GM03348 (cell line): Measurements from ENCODE around the gene FAM83D.

Source experiments
- DNase-seq: peaks from one replicate; pipeline ENCODE4 v3.0.0; 2012; ENCODE audit warnings: low spot score

Gene FAM83D, protein sequence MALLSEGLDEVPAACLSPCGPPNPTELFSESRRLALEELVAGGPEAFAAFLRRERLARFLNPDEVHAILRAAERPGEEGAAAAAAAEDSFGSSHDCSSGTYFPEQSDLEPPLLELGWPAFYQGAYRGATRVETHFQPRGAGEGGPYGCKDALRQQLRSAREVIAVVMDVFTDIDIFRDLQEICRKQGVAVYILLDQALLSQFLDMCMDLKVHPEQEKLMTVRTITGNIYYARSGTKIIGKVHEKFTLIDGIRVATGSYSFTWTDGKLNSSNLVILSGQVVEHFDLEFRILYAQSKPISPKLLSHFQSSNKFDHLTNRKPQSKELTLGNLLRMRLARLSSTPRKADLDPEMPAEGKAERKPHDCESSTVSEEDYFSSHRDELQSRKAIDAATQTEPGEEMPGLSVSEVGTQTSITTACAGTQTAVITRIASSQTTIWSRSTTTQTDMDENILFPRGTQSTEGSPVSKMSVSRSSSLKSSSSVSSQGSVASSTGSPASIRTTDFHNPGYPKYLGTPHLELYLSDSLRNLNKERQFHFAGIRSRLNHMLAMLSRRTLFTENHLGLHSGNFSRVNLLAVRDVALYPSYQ

DNA sequence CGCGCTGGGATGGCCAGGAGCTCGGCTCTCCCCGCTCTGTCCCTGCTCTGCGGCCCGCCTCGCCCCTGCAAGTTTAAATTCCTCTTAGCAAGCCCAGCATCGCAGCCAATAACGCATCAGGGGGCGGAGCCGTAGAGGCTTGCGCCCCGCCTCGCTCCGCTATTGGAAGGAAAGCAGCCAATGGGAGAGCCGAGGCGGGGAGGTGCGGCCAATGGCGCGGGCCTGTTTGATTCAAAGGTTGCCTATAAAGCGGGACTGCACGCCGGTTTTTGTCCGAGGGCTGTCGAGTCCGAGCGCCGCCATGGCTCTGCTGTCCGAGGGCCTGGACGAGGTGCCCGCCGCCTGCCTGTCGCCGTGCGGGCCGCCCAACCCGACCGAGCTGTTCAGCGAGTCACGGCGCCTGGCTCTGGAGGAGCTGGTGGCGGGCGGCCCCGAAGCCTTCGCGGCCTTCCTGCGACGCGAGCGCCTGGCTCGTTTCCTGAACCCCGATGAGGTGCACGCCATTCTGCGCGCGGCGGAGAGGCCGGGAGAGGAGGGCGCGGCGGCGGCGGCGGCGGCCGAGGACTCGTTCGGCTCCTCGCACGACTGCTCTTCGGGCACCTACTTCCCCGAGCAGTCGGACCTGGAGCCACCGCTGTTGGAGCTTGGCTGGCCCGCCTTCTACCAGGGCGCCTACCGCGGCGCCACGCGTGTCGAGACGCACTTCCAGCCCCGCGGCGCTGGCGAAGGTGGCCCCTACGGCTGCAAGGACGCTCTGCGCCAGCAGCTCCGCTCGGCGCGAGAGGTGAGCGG, at the start of gene FAM83D:
TSS of gene FAM83D (plus strand) at position 276 of the 792 bp plus-strand sequence. CDS start at position 302, 26 bp downstream.
- peak; percentile 99 for DNase-seq

DNA sequence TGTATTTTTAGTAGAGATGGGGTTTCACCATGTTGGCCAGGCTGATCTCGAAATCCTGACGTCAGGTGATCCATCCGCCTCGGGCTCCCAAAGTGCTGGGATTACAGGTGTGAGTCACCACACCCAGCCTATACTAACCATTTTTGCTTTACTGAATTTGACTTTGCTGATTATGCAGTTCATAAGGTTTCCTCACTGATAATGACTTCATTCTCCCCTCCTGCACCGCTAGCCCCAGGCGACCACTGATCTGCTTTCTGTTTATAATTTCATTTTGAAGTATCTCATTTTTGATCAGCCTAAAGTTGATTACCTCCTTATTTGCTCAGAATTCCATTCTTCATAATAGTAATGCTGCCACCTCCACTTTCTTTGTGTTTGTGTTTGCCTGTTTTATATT, 48.7 kb upstream of the FAM83D start:
- no peak for DNase-seq

DNA sequence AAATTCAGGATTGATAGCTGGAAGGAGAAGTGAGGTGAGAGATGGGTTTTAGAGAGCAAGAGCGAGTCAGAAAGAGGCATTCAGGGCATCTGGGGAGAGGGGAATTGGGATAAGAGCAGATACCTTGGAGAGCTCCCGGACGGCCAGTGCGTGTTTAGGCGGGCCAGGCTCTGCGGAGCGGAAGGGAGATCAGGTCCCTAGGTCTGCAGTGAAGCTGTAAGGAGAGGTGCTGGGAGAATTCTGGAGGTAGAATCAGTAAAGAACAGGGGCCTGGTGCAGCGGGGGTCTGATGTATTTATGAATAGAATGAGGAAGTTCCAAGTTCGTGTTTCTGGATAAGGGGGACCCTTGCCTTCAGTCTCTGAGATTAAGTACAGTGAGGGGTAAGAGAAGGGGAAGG, 47.4 kb upstream of the FAM83D start:
- DNase-seq, result peak; percentile 51

DNA sequence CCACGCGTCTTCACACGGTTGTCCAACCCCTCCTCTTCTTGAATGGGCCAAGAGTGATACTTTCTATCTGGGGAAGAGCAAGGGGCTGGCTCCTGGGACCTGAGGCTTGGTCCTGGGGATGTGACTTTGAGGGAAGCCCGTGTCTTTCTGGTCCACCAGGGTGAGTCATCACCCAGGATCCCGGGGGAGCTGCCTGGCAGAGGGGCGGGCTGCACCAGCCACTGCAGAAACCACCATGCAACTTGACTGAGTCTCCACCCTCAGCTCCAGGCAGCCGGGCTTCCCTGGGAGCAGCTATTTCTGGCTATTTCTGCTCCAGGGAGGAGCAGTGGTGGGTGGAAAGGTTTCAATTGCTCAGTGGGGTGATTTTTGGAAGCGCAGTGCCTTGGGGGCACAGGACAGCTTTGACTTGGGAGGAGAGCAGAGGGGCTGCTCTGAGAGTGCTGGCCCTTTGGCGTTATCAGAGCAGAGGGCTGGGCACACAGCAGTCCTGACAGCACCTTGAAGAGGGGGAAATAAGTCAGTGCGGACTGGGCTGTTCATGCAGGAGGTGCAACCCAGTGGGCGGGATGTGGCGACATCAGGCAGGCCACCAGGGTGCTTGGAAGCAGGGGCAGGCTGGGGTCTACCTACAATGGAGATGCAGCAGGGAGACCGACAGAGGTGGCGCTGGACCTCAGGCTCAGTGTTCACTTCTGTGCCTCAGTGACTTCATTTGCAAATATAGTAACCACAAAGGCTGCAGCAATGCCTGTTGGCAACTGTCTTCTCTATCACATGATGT, 45.1 kb upstream of the FAM83D start:
- DNase-seq, result no peak

DNA sequence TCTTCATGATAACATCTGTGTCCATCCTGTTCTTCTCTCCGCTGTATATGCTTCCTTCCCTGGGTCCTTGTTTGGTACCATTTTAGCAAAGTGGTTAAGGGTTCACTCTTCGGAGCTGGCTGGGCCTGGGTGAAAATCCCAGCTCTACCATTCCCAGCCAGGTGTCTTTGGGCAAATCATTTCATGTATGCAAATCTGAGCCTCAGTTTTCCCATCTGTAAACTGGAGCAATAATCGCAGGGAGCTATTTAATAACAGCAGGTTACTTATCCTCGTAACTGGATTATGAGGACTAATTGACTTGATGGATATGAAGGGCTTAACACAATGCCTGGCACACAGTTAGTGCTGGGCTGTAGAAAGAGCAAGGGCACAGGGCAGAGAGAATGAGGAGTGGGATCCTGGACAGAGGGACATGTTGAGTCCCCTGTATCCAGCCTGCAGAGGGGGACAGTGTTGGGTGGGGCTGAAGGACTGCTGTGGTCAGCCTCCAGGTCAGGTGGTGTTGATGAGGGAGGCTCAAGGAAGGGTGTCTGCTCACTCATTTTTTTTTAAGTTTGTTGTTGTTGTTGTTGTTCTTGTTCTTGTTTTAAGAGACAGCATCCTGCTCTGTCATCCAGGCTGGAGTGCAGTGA, 44.3 kb upstream of the FAM83D start:
- no peak for DNase-seq

DNA sequence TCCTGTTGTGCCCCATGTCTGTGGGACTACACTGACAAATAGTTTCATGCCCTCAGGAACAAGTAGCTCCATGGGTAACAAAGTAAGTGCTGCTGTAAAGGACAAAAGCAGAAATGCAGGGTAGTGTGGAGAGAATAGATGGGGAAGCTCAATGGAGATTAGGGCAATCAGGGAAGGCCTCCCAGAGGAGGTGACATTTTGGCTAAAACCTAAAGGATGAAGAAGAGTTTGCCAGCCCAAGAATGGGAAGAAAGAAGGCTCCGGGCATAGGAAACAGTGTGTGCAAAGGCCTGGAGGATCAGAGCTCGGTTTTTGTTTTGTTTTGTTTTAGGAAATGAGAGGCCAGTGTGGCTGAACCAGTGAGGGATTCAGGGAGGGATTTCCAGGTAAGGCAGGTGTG, 43.6 kb upstream of the FAM83D start:
- DNase-seq, result no peak

DNA sequence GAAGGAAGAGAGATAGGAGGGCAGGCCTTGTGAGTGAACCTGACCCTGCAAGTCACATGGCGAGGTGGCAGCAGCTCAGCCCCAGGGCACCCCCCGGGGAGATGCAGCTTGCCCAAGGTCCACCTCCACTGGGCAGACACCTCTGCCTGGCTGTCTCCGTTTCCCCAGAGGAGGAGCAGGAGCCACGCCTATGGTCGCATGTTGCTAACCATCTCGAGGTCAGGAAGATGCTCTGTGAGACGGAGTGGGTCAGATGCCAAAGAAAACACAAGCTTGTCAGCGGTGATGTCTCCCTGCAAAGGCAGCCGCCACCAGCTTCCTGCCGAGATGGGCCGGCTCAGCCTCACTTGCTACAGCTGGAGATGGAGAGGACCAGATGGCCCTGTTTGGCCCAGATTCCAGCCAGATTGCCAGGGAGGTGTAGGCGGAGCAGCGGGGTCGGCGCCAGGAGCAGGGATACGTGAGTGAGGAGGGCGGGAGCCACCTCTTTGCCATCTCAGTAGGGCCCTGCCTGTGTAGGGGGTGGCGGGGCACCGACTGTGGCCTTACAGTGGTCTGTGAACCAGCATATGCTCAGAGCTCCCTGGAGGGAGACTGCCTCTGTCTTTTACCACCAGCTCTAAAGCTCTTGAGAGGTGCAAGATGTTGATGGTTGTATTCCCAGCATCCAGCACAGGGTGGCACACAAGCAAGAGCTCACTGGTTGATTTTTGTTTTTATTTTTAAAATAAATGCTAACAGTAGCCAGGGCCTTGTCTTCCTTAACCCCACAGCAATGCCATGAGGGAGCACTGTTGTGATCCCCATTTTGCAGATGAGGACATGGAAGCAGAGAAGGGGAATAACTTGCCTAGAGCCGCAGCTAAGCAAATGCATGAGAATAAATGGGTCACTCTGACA, 42.9 kb upstream of the FAM83D start:
- peak; percentile 39 for DNase-seq

DNA sequence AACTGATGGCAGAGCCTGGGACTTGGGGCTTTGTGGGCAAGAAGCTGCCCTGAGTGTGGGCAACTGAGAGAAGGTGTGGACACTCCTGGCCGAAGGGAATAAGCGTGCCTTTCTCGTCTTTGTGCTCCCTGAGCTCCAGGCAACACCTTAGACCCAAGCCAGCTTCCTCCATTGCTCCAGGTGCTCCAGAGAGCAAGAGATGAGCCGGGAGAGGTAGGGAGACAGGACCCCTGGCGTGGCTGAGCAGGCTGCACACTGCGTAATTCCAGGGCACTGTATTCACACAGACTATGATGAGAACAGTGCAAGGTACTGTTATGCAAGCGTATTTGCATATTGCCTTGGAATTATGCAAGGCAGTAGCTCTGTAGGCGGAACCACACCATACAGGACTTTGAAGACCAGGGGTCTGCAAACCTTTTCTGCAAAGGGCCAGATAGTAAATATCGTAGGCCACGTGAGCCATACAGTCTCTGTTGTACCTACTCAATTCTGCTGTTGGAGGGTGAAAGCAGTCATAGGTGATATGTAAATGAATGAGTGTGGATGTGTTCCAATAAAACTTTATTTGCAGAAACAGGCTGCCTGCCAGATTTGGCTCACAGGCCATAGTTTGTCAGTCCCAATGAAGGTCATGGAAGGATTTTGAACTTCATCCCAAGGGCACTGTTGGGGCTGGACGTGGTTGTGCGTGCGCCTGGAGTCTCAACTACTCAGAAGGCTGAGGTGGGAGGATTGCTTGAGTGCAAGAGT, 42.1 kb upstream of the FAM83D start:
- no peak for DNase-seq

DNA sequence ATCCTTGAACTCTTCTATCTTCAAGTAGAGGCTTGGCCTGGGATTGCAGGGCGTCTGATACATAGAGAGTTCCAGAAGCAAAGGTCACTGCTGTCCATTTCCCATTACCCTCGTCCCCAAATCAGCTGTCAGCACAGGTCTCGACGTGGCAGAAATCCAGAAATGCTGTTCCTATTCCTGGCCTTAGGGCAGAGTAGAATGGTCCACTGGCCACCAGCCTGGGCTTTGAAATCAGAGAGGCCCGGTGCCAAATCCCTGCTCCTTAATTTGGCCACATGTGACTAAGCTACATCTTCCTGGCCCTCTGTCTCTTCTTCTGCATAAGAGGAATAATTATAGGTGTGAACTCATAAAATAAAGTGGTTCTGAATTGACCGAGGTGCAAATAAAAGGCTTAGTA, 40.9 kb upstream of the FAM83D start:
- DNase-seq, result no peak

DNA sequence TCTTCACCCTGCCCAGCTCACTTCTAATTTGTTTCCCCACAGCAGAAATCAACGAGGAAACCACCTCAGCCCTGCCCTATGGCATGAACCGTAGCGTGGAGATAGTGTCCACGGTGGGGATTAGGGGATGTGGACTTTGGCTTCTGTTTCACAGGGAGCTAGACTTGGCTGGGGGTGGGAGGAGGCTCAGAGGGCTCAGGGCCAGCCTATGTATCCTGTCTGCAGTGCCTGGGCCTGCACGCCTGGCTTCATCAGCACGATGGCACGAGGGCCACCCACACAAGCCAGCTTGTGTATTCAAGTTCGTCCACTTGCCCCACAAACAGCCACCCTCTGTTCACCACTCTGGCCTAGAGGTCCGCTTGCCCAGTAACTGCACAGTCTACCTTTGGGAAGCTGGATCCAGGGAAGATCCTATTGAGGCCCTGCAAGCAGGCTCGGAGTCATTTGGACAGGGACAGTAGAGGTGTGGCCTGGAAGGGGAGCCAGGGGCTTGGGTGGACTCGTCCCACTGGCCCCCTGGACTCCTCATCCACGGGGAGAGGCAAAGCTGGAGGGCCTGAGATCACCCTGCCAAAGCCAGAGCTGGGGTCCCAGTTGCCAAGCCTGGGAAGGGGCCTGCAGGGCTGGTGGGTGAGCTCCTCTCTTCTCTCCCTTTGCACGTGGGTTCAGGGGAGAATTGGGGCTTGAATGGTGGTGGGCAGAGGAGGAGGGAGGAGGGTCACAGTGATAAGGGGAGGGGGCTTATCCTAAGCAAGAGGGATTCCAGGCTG, 38.0 kb upstream of the FAM83D start:
- DNase-seq, result no peak

DNA sequence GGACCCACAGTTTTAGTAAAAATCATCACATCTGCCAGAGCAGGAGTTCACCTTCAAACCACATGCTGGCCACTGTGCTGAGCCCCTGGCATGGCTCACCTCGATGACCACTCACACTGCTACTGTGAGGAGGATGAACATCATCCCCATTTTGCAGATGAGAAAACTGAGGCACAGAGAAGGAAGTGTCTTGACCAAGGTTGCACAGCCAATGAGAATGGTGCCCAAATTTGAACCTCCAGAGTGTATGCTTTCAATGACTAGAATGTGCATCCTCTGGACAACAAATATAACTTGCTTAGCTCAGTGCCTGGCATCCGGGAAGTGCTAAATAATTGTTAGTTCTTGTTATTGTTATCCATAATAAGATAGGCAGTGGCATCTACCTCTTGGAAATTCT, 37.2 kb upstream of the FAM83D start:
- no peak for DNase-seq

DNA sequence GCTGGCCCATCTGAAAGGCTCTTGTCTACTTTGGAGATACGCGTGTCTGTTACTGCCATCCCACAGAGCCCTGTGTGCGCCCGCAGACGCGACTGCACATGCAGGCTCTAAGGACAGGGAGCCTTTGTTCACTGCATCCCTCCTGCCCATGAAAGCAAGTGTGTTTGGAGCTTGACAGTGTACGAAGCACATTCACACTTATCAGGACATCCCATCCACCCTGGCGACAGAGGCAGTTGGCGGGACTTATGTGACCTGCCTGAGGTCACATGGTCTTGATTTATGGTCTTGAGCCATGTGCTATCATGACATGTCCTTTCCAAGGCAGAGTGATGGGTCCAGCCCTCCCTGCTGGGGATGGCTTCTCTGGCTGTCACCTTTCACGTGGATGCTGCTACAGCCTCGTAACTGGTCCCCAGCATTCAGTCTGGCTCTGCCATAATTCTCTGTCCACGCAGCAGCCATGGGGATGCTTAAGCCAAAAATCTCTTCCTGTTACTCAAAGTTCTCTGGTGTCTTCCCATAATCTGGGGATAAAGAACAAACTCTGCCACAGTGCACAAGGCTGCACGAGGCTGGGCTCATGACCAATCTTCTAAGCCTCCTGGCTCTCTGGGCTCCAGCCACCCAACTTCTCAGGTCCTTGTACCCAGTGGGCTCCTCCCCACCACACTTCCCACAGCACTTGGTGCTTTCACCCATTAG, 36.3 kb upstream of the FAM83D start:
- no peak for DNase-seq

DNA sequence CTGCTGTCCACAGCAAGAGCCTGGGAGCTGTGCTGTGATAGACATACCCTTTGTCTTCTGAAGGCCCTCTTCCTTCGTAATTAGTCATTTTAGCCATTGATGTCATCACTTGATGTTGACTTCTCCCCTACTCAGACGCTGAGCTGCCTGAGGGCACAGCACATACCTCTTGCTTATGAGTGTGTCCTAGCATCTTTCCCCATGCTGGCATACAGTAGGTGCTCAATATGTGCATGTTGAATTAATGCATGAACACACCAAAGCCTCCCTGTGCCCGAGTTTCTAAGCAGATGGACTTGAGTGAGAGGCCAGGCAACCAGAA, 35.8 kb upstream of the FAM83D start:
- no peak for DNase-seq

DNA sequence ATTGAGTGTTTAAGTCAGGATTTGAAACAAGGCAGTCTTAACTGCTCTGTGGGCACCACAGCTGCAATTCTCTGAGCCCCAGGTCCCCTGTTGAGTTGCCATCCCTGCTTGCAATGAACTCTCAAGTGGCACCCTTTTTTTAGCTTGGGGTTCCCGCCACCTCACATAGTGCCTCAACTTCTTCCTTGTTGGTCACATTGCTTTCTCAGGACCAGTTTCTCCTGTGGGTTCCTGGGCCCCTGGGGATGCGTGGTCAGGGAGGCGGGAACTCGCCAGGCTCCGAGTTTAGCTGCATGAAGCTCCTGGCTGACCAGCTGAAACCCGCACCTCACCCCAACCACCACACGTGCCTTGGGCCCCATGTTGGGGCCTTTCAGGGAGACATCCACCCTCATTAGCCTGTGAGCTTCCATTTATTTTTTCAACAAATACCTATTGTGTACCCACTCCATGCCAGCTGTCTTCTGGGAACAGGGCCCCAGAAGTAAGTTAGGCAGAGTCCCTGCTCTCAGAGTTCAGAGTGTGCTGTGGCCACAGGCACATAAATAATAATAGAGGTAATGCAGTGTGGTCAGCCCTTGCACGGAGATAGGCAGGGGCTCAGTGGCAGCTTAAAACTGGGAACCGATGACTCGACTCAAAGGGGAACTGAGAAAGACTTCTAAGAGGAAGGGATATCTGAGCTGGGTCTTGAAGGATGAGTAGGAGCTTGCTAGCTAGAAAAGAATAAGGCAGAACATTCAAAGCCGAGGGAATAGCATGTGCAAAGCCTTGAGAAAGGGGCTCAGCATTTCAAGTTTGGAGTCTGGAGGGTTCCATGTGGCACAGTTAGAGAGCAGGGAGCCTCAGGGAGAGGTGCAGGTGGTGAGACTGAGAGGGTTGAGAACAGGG, 33.9 kb upstream of the FAM83D start:
- no peak for DNase-seq

DNA sequence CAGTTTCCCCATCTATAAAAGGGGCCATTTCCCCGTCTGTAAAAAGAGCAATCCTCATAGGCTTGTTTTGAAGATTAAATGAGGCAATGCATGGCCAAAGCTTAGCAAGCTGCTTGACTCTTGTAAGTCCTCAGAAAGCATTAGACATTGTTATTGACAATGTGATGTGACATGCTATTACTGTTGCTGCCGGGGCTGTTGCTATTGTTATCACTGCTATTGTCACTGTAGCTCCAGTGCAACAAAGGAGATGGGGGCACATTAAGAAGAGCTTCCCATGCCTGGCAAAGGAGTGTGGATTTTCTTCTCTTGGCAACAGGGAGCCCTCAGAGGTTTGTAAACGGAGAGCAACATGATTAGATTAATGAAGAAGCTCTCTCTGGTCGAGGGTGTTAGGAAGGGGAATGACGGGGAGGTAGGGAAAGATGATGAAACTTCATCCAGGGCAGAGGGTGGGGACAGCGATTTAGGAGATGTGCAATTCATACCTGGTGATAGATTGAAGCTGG, 33.1 kb upstream of the FAM83D start:
- no peak for DNase-seq

DNA sequence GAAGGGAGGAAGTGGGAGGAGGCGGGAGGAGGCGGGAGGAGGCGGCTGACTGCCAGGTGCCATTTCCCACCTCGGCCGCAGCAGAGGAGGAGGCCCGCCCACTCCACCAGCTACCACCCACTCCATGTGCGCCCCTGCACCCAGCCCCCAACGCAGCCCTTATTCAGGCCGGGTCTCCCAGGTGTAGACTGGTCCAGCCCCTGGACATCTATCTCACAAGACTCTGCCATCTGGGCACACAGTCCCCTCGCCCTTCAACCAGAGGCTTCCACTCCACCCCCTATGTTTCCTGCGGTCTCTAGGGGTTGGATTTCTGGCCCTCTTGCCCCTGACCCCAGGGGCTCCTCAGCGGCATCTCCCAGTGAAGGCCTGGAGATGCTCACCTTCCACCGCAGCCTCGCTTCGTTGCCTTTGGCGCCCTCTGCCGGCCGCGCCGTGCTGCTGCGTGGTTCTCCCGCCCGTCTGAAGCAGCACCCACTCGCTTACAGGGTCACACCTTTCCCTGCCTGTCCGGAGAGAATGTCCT, 32.6 kb upstream of the FAM83D start:
- DNase-seq, result peak; percentile 90
